GM12875 (cell line): Measurements from ENCODE around the gene PDXDC1.

Experiments used
- H3K4me3 ChIP-seq: one replicate; pipeline ENCODE4 v1.5.1; 2011; ENCODE audit warnings: low read depth, low read length, control low read depth
- CTCF ChIP-seq: IDR thresholded peaks from 2 replicates; pipeline ENCODE4 v1.5.1; 2011; ENCODE audit warnings: low read depth, mild to moderate bottlenecking, control low read depth, inconsistent platforms, low read length, moderate library complexity, borderline replicate concordance; ENCODE audit not compliant: insufficient read depth

PDXDC1 gene

GRCh38 chr16:15051387-15051951 lies 76.6 kb downstream of the PDXDC1 start:
- no peak overlapping the region for H3K4me3 ChIP-seq
- no peak for TF ChIP-seq CTCF

GRCh38 chr16:15052747-15053476 lies 78.1 kb downstream of the PDXDC1 start:
- no peak for TF ChIP-seq CTCF
- no peak overlapping the region for H3K4me3 ChIP-seq

GRCh38 chr16:15053904-15054303 lies 79.1 kb downstream of the PDXDC1 start:
- TF ChIP-seq CTCF: no peak
- no peak overlapping the region for H3K4me3 ChIP-seq

- no peak for TF ChIP-seq CTCF
- peak overlapping the region; percentile 65 for H3K4me3 ChIP-seq
Measured at GRCh38 chr16:15054357-15055140, 79.7 kb downstream of the PDXDC1 start.

- TF ChIP-seq CTCF: peak; percentile 34; the same call in 1 of the 2 replicates
- peak overlapping the region; percentile 65 for H3K4me3 ChIP-seq
Measured at GRCh38 chr16:15055141-15056053, 80.6 kb downstream of the PDXDC1 start.

- H3K4me3 ChIP-seq: no peak overlapping the region
- no peak for TF ChIP-seq CTCF
Measured at GRCh38 chr16:15057681-15058417, 83.0 kb downstream of the PDXDC1 start.
